ENCODE results near the gene CERS6. TPM values are rescaled to one million over a fixed set of nuclear protein-coding genes. Genes with fewer than 3 reads are reported as not detected.
"Not testable (repeated sequence)": the region's sequence is repeated elsewhere in the genome, so short reads cannot be mapped to it uniquely, and the experiment has no call there.

CERS6 gene
- polyA plus RNA-seq, 3 donors = 50.3 to 55.1 (median 52.1) TPM

GRCh38 chr2:168661863-168662256 lies 205.8 kb downstream of the CERS6 start:
- no peak for DNase-seq (ENCODE audit: low read depth in 3 of 3, low spot score in 2 of 3)

- no peak for DNase-seq (ENCODE audit: low read depth in 3 of 3, low spot score in 2 of 3)
Measured at GRCh38 chr2:168662651-168663208, 206.7 kb downstream of the CERS6 start.

GRCh38 chr2:168663993-168664392 lies 207.9 kb downstream of the CERS6 start:
- DNase-seq (ENCODE audit: low read depth in 3 of 3, low spot score in 2 of 3) = no peak

DNA sequence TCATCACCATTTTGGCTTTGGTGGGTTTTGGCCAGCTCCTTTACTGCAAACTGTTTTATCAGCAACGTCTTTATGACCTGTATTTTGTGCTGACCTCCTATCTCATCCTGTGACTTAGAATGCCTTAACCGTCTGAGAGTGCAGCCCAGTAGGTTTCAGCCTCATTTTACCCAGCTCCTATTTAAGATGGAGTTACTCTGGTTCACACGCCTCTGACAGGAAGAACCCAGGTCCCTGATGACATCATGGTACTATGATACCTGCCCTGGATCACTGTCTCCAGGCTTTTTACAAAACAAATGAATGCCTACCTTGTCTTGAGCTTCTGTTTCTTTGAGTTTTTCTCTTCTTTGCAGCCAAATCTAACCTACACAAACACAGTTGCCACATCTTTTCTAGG lies 208.6 kb downstream of the CERS6 start:
- DNase-seq (ENCODE audit: low read depth in 3 of 3, low spot score in 2 of 3) = not testable (repeated sequence)

- DNase-seq (ENCODE audit: low read depth in 3 of 3, low spot score in 2 of 3) = no peak
Measured at GRCh38 chr2:168666339-168666738, 210.3 kb downstream of the CERS6 start.

DNA sequence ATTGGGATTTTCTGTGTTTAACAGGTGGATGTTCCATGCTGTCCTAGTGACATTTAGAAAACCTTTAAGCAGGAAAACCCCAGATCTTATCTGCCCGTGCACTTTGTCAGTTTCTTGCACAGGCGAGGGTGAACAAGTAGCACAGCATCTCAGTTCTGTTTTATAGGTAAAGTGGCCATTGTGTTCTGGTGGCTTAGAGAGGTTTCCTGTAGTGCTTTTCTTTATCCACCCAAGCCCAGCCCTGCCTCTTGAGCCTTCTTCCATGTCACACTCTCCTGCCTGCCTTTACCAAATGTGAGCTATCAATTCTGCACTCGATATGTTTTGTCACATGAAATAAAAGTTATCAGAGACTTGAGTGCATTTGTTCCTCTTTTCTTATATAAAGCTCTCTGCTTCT lies 211.1 kb downstream of the CERS6 start:
- DNase-seq (ENCODE audit: low read depth in 3 of 3, low spot score in 2 of 3) = no peak

- DNase-seq (ENCODE audit: low read depth in 3 of 3, low spot score in 2 of 3) = no peak
Measured at GRCh38 chr2:168669151-168669550, 213.1 kb downstream of the CERS6 start.

GRCh38 chr2:168670478-168670877 lies 214.4 kb downstream of the CERS6 start:
- DNase-seq (ENCODE audit: low read depth in 3 of 3, low spot score in 2 of 3) = no peak

DNA sequence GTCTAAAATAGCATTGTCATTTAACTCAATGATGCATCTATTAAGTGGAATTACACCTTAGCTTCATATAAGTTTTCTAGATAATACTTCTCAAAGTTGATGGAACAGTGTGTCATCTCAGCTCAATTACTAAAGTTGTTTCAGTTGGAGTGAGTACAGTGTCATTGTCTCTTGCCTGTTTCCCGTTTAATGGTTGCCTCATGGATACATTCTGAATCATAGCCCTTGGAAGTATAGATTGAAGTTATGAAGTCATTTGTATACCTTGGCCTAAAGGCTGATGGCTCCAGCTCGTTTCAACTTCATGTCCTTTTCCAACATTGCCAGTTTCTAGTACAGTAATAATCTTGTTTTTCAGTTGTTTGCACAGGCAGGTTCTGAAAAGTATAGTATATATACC lies 215.9 kb downstream of the CERS6 start:
- DNase-seq (ENCODE audit: low read depth in 3 of 3, low spot score in 2 of 3) = no peak

DNA sequence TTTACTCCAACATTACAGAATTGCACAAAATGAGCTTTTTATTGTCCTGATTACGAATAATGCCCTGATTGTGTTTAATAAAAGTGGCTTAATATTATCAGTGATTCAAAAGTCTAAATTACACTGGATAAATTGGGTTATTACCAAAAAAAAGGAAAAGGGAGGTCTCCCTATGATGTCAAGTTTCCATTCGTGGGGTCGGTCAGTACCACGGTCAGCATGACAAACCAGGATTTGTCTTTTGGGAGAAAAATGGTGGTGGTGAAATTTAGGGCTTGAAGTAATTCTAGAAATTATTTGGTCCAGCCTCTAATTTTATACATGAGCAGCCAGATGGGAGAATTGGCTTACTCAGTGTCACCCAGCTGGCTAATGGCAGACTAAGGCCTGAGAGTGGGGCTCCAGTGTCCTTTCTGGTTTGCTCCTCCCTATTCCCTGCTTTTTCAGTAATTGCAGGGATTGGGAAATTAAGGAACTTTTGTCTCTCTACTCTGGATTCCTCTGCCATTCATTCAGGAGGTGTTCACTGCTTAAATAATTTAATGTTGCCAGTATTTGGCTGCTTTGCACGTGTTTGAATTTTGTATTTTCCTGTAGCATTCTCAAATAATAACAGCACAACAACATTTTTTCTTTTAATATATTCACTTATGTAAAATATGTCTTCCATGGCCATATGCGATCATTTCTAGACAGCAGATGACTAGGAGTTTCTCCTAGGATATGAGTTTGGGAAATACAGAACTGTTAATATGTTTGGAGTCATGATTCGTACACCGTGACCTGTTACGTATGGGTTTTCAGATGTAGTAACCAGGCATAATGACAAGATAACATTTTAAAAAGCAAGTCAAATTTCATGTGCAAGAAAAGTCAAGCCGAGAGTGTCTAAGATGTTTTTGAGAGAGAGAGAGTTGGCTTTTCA lies 217.5 kb downstream of the CERS6 start:
- DNase-seq (ENCODE audit: low read depth in 3 of 3, low spot score in 2 of 3) = no peak

DNA sequence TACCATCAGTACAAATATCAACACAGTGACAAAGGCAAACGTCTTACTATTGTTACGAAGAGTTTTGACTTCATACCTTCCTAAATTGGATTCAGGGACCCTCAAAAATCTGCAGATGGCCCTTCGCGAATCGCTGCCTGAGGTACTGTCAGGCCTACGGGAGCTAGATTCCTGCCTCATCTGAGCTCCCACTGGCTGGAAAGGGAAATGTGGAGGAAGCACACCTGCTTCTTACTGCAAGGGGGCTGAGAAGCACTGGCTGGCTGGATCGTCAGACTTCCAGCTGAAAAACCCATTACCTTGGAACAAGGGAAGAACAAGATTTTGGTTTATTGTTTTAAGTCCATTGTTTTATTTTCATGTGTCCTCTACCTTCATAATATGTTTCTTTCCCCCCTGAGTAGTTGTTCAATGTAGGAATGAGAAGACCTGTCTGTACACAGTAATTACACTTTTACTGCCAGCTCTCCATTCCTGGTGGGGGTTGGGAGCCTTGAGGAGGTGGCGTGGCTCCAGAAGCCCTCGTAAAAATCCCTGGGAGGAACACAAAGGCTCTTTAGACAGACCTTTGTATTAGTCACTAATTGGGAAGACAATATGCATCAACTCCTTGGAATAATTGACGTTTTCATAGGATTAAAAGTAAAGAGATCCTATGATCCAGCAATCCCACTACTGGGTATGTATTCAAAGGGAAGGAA lies 222.2 kb downstream of the CERS6 start:
- DNase-seq (ENCODE audit: low read depth in 3 of 3, low spot score in 2 of 3) = no peak

- no peak for DNase-seq (ENCODE audit: low read depth in 3 of 3, low spot score in 2 of 3)
Measured at GRCh38 chr2:168679081-168679480, 223.0 kb downstream of the CERS6 start.

DNA sequence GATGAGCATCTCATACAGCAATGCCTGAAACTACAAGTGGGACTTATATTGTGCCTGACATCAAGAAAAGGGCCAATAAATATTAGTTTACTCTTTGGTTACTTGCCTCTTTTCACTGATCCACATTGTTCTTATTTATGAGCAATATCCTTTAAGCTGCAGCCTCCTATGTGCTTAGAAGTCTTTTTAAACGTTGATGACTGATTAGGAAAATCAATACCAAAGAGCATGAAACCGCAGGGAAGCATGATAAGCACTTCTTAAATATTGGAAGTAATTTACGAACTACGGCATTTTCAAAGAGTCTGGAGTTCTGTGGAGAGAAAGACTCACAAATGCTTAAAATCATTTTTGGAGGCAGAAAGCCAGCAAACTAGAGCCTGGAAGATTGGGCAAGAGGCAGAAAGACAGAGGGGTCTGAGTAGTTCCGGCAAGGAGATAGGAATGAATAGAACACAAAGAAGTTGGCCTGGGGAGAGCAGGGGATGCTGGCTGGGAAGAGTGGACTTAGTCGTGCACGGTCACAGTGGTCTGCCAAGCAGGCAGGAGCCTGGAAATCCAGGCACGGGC lies 223.8 kb downstream of the CERS6 start:
- DNase-seq (ENCODE audit: low read depth in 3 of 3, low spot score in 2 of 3) = no peak

DNA sequence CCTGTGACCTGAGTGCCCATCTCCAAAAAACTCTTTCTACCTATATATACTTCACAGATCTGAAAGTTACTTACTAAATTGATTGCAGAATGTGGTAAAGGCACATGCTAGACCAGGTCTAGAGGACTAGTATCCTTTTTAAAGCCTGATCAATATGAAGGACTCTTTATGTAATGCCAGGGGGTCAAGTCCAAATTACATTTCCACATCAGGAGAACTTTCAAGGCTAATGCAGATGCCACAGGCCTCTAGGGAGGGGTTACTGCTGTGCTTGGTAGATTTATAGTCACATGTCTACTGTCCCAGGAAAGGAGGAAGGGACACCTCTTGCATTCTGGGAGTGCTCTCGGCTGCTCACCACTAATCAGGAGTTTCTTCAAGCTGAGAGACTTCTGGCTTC lies 227.9 kb downstream of the CERS6 start:
- no peak for DNase-seq (ENCODE audit: low read depth in 3 of 3, low spot score in 2 of 3)

- no peak for DNase-seq (ENCODE audit: low read depth in 3 of 3, low spot score in 2 of 3)
Measured at GRCh38 chr2:168684921-168685599, 229.0 kb downstream of the CERS6 start.

DNA sequence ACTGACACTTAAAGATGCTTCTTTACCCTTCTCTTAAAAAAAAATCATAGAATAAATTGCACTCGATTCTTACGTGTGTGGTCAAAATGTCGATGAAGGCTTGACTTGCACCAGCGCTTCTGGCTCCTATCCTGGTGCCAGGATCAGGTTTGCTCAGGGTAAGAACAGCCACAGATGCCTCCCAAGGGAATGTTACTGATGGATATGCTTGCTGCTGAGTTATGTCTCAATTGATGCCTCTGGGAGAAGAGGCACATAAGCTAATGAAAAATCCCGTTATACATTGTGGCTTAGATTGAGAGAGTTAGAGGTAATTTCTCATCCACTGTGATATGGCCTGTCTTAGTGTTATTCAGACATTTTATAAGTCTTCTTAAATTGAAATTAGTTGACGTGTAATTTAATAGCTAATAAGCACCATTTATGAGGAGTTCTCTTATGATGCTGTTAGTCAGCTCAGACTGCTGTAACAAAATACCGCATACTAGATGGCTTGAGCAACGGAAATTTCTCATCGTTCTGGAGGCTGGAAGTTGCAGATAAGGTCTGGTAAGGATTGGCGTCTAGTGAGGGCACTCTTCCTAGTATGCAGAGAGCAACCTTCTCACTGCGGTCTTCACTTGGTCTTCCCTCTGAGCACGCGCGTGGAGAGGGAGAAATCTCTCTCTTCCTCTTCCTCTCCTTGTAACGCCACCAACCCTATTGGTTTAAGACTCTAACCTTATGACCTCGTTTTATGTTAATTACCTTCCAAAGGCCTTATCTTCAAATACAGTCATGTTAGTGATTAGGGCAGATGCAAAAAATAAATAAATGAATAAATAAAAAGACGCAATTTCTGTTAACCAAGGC lies 229.8 kb downstream of the CERS6 start:
- DNase-seq (ENCODE audit: low read depth in 3 of 3, low spot score in 2 of 3) = no peak

- no peak for DNase-seq (ENCODE audit: low read depth in 3 of 3, low spot score in 2 of 3)
Measured at GRCh38 chr2:168686452-168687191, 230.6 kb downstream of the CERS6 start.

DNA sequence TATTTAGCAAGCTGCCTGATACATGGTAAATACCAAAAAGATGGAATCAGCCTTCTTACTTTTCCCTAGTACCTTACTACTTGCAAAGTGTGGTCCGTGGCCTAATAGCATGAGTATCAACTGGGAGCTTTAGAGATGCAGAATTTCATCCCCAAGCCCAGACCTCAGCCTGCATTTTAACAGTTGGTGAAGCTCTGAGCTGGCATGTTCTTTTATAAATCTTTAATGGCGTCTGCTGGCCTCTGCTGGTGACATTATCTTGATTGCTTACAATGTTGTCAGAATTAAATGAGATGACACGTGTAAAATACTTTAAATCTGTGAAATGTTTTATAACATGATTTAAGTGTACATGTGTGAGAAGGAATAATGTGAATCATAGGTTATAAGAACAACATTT lies 231.2 kb downstream of the CERS6 start:
- no peak for DNase-seq (ENCODE audit: low read depth in 3 of 3, low spot score in 2 of 3)

GRCh38 chr2:168690381-168690885 lies 234.4 kb downstream of the CERS6 start:
- no peak for DNase-seq (ENCODE audit: low read depth in 3 of 3, low spot score in 2 of 3)

All from right renal cortex interstitium (tissue), 3 donors.